Immature natural killer cell (primary cell): ENCODE measurements around the gene TNIP2. TPM values are rescaled to one million over a fixed set of nuclear protein-coding genes. Genes with fewer than 3 reads are reported as not detected.
"Not testable (repeated sequence)": the region's sequence is repeated elsewhere in the genome, so short reads cannot be mapped to it uniquely, and the experiment has no call there.

ENCODE experiments used
- DNase-seq, 3 donors: peaks; one replicate each; pipeline ENCODE4 v3.0.0; 2022; ENCODE audit warnings: mixed read lengths in 1 of 3
- H3K27ac Mint-ChIP-seq, 6 donors: one replicate each; pipeline ENCODE4 v1.8.0; 2020; ENCODE audit warnings: mixed read lengths in 6 of 6, mild to moderate bottlenecking in 5 of 6, inconsistent platforms in 4 of 6, moderate library complexity in 3 of 6
- H3K27me3 Mint-ChIP-seq, 3 donors: one replicate each; pipeline ENCODE4 v1.8.0; 2020 to 2021; ENCODE audit warnings: low read depth in 3 of 3, mild to moderate bottlenecking in 3 of 3, mixed read lengths in 3 of 3, moderate library complexity in 3 of 3, inconsistent platforms in 1 of 3
- H3K36me3 Mint-ChIP-seq, 3 donors: one replicate each; pipeline ENCODE4 v1.8.0; 2020; ENCODE audit warnings: mixed read lengths in 3 of 3, inconsistent platforms in 2 of 3, mild to moderate bottlenecking in 2 of 3
- H3K4me1 Mint-ChIP-seq, 2 donors: one replicate each; pipeline ENCODE4 v1.8.0; 2020; ENCODE audit warnings: inconsistent platforms in 2 of 2, mild to moderate bottlenecking in 2 of 2, mixed read lengths in 2 of 2, moderate library complexity in 1 of 2
- H3K4me3 Mint-ChIP-seq, 5 donors: one replicate each; pipeline ENCODE4 v1.8.0; 2020; ENCODE audit warnings: mild to moderate bottlenecking in 5 of 5, mixed read lengths in 5 of 5, inconsistent platforms in 3 of 5, moderate library complexity in 3 of 5
- H3K9me3 Mint-ChIP-seq, 6 donors: one replicate each; pipeline ENCODE4 v1.8.0; 2020; ENCODE audit warnings: mild to moderate bottlenecking in 6 of 6, mixed read lengths in 6 of 6, inconsistent platforms in 4 of 6, moderate library complexity in 3 of 6
- polyA plus RNA-seq, 3 donors: library from polyadenylated mRNA; unstranded; fragments of 300-500 nt; fragmentation: Illumina TruSeq; gene quantifications; one replicate each; pipeline ENCODE4 v1.2.3, GENCODE V29; 2021

The TNIP2 gene
- polyA plus RNA-seq, 3 donors from 2014 or later: 35.1 to 43.7 (median 40.2) TPM

- Mint-ChIP-seq H3K4me1 (peaks cover 10 to 11% of the 10 kb centered on the region in 2 donors), H3K4me3 (no peak overlapping the region), H3K27me3 (peaks cover 0 to 8% (median 0%) of the 10 kb centered on the region in 3 donors), H3K36me3 (peaks cover 8 to 20% (median 8%) of the 10 kb centered on the region in 3 donors), H3K9me3 (peaks cover 0 to 3% (median 0%) of the 10 kb centered on the region in 6 donors), H3K27ac (peak overlapping the region in 3 of 6 donors; percentile 20 to 74 (median 39))
- no peak for DNase-seq
Observed at GRCh38 chr4:2741626-2742025, 14.5 kb downstream of the TNIP2 start.

GRCh38 chr4:2738296-2738695 lies 17.8 kb downstream of the TNIP2 start:
- not testable (repeated sequence) for H3K27ac Mint-ChIP-seq, H3K27me3 Mint-ChIP-seq

GRCh38 chr4:2735869-2736268 lies 20.3 kb downstream of the TNIP2 start:
- DNase-seq: no peak
- H3K4me1 Mint-ChIP-seq: no peaks in the 10 kb centered on the region

More at GRCh38 chr4:2738296-2738695, 17.8 kb downstream of the TNIP2 start:
- not testable (repeated sequence) for H3K4me3 Mint-ChIP-seq, DNase-seq, H3K9me3 Mint-ChIP-seq, H3K4me1 Mint-ChIP-seq
- H3K36me3 Mint-ChIP-seq: peaks cover 15 to 34% (median 24%) of the 10 kb centered on the region in 3 donors

GRCh38 chr4:2734612-2735011 lies 21.5 kb downstream of the TNIP2 start:
- no peak for DNase-seq
- peaks cover 0 to 6% (median 3%) of the 10 kb centered on the region in 3 donors for H3K27me3 Mint-ChIP-seq
- no peak overlapping the region for H3K4me3 Mint-ChIP-seq
- H3K4me1 Mint-ChIP-seq: no peaks in the 10 kb centered on the region
- peak overlapping the region in 2 of 6 donors; percentile 15 to 29 for H3K27ac Mint-ChIP-seq
- peaks cover 0 to 7% (median under 1%) of the 10 kb centered on the region in 6 donors for H3K9me3 Mint-ChIP-seq
- peaks cover 15 to 32% (median 27%) of the 10 kb centered on the region in 3 donors for H3K36me3 Mint-ChIP-seq

More at GRCh38 chr4:2735869-2736268, 20.3 kb downstream of the TNIP2 start:
- peaks cover 16 to 33% (median 27%) of the 10 kb centered on the region in 3 donors for H3K36me3 Mint-ChIP-seq
- H3K4me3 Mint-ChIP-seq: no peak overlapping the region
- H3K9me3 Mint-ChIP-seq: peaks cover 0 to 7% (median under 1%) of the 10 kb centered on the region in 6 donors
- H3K27me3 Mint-ChIP-seq: peaks cover 0 to 8% (median 3%) of the 10 kb centered on the region in 3 donors
- peak overlapping the region in 1 of 6 donors; percentile 40 for H3K27ac Mint-ChIP-seq

GRCh38 chr4:2733844-2734574 lies 22.1 kb downstream of the TNIP2 start:
- no peaks in the 10 kb centered on the region for H3K4me1 Mint-ChIP-seq
- no peak overlapping the region for H3K4me3 Mint-ChIP-seq
- no peak for DNase-seq
- H3K36me3 Mint-ChIP-seq: peaks cover 15 to 32% (median 27%) of the 10 kb centered on the region in 3 donors
- H3K9me3 Mint-ChIP-seq: peaks cover 0 to 7% (median under 1%) of the 10 kb centered on the region in 6 donors
- peaks cover 0 to 6% (median 3%) of the 10 kb centered on the region in 3 donors for H3K27me3 Mint-ChIP-seq
- H3K27ac Mint-ChIP-seq: peak overlapping the region in 2 of 6 donors; percentile 15 to 29

- Mint-ChIP-seq H3K4me1 (no peaks in the 10 kb centered on the region), H3K36me3 (peaks cover 13 to 32% (median 23%) of the 10 kb centered on the region in 3 donors), H3K27me3 (peaks cover 0 to 4% (median 3%) of the 10 kb centered on the region in 3 donors), H3K27ac (peak overlapping the region in 1 of 6 donors; percentile 64), H3K4me3 (no peak overlapping the region), H3K9me3 (peaks cover 0 to 7% (median under 1%) of the 10 kb centered on the region in 6 donors)
- no peak for DNase-seq
Observed at GRCh38 chr4:2733001-2733843, 22.9 kb downstream of the TNIP2 start.

- no peak for DNase-seq
- Mint-ChIP-seq H3K36me3 (peaks cover 11 to 32% (median 22%) of the 10 kb centered on the region in 3 donors), H3K27me3 (peaks cover 0 to 4% (median 3%) of the 10 kb centered on the region in 3 donors), H3K9me3 (peaks cover 0 to 7% (median under 1%) of the 10 kb centered on the region in 6 donors), H3K27ac (peak overlapping the region in 1 of 6 donors; percentile 64), H3K4me1 (no peaks in the 10 kb centered on the region), H3K4me3 (no peak overlapping the region)
Observed at GRCh38 chr4:2732526-2732925, 23.6 kb downstream of the TNIP2 start.

- Mint-ChIP-seq H3K36me3 (peaks cover 11 to 32% (median 22%) of the 10 kb centered on the region in 3 donors), H3K27me3 (peaks cover 0 to 4% (median 3%) of the 10 kb centered on the region in 3 donors), H3K9me3 (peaks cover 0 to 7% (median under 1%) of the 10 kb centered on the region in 6 donors), H3K27ac (peak overlapping the region in 2 of 6 donors; percentile 16 to 17), H3K4me3 (no peak overlapping the region), H3K4me1 (no peaks in the 10 kb centered on the region)
- no peak for DNase-seq
Observed at GRCh38 chr4:2731907-2732317, 24.2 kb downstream of the TNIP2 start.

GRCh38 chr4:2729533-2729875 lies 26.6 kb downstream of the TNIP2 start:
- Mint-ChIP-seq H3K4me3 (no peak overlapping the region), H3K4me1 (peaks cover 0 to 3% of the 10 kb centered on the region in 2 donors), H3K27ac (no peak overlapping the region), H3K9me3 (no peaks in the 10 kb centered on the region), H3K27me3 (peaks cover 0 to 4% (median 3%) of the 10 kb centered on the region in 3 donors), H3K36me3 (peaks cover 5 to 12% (median 6%) of the 10 kb centered on the region in 3 donors)
- DNase-seq: no peak

GRCh38 chr4:2728806-2729532 lies 27.2 kb downstream of the TNIP2 start:
- H3K36me3 Mint-ChIP-seq: peaks cover 4 to 9% (median 4%) of the 10 kb centered on the region in 3 donors
- peaks cover 0 to 6% (median 3%) of the 10 kb centered on the region in 3 donors for H3K27me3 Mint-ChIP-seq
- H3K9me3 Mint-ChIP-seq: no peaks in the 10 kb centered on the region
- peaks cover 3 to 8% of the 10 kb centered on the region in 2 donors for H3K4me1 Mint-ChIP-seq
- H3K4me3 Mint-ChIP-seq: no peak overlapping the region
- no peak for DNase-seq
- H3K27ac Mint-ChIP-seq: peak overlapping the region in 1 of 6 donors; percentile 17

- Mint-ChIP-seq H3K27ac (no peak overlapping the region), H3K9me3 (no peaks in the 10 kb centered on the region), H3K4me3 (no peak overlapping the region), H3K27me3 (peaks cover 0 to 6% (median 3%) of the 10 kb centered on the region in 3 donors), H3K4me1 (peaks cover 6 to 12% of the 10 kb centered on the region in 2 donors), H3K36me3 (peaks cover 4 to 6% (median 4%) of the 10 kb centered on the region in 3 donors)
- DNase-seq: no peak
Observed at GRCh38 chr4:2728221-2728620, 27.9 kb downstream of the TNIP2 start.

GRCh38 chr4:2726881-2727280 lies 29.3 kb downstream of the TNIP2 start:
- not testable (repeated sequence) for H3K9me3 Mint-ChIP-seq, H3K27ac Mint-ChIP-seq, H3K36me3 Mint-ChIP-seq, H3K4me3 Mint-ChIP-seq, DNase-seq, H3K27me3 Mint-ChIP-seq
- peaks cover 8 to 12% of the 10 kb centered on the region in 2 donors for H3K4me1 Mint-ChIP-seq

GRCh38 chr4:2725380-2725779 lies 30.8 kb downstream of the TNIP2 start:
- Mint-ChIP-seq H3K27me3 (peaks cover 0 to 5% (median 2%) of the 10 kb centered on the region in 3 donors), H3K36me3 (peaks cover 4 to 10% (median 4%) of the 10 kb centered on the region in 3 donors), H3K9me3 (no peaks in the 10 kb centered on the region), H3K27ac (no peak overlapping the region), H3K4me1 (peaks cover 8 to 12% of the 10 kb centered on the region in 2 donors), H3K4me3 (no peak overlapping the region)
- DNase-seq: no peak
